ENCODE results near the gene CCNY. TPM values are rescaled to one million over a fixed set of nuclear protein-coding genes. Genes with fewer than 3 reads are reported as not detected.

CCNY gene
- polyA plus RNA-seq, 1 experiment = 39.0 TPM

DNA sequence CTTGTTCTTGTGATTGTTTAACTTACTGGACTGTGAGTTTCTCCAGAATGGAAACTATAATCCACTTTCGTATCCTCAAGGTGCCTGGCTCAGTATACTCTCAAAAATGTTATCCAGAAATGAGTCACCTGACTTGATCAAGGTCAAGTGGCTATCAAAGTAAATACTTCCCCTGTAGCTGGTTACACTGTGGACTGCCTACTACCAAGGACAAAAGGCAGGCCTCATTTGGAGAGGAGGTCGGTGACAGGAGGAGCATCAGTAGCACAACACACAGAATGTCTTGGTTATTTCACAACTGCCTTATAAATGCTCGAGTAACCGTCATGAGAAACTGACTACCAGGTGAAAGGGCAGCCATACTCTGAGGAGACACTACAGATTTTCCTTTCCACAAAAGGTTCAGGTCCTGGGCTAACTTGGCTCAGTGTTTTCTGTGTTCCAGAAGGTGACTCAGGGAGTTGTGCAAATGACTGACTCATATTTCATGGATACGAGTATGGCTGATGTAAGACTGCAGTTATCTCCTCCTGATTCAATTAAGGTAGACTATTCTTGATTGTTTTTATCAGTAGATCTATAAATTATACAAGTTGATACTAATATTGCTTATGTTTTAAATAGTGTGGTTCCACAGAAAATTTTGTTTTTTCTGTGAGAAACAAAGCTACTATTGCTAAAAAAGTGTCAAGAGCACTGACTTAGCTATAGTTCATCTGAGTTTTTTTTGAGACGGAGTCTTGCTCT lies 4.2 kb upstream of the CCNY start:
- Histone ChIP-seq H3K4me3 (ENCODE audit: low read depth, low read length) (no peak overlapping the region), H3K27me3 (ENCODE audit: control insufficient read depth, insufficient read depth, low read length) (no peaks in the 10 kb centered on the region), H3K36me3 (ENCODE audit: control insufficient read depth, insufficient read depth, low read length) (no peaks in the 10 kb centered on the region)
- POLR2A ChIA-PET = no interaction called here
- TF ChIP-seq CTCF (IDR thresholded peaks at IDR 0.05; ENCODE audit: insufficient read depth, low read depth, low read length) = no peak
- CTCF ChIA-PET = no interaction called here
- DNase-seq (ENCODE audit: low read depth) = peak; percentile 56

GRCh38 chr10:35334297-35334696 lies 2.0 kb upstream of the CCNY start:
- no peaks in the 10 kb centered on the region for H3K36me3 ChIP-seq (ENCODE audit: control insufficient read depth, insufficient read depth, low read length)
- TF ChIP-seq CTCF (IDR thresholded peaks at IDR 0.05; ENCODE audit: insufficient read depth, low read depth, low read length) = no peak
- ChIA-PET POLR2A (no interaction called here), CTCF (no interaction called here)
- no peak overlapping the region for H3K4me3 ChIP-seq (ENCODE audit: low read depth, low read length)
- no peaks in the 10 kb centered on the region for H3K27me3 ChIP-seq (ENCODE audit: control insufficient read depth, insufficient read depth, low read length)
- DNase-seq (ENCODE audit: low read depth) = no peak

- Histone ChIP-seq H3K36me3 (ENCODE audit: control insufficient read depth, insufficient read depth, low read length) (no peaks in the 10 kb centered on the region), H3K27me3 (ENCODE audit: control insufficient read depth, insufficient read depth, low read length) (no peaks in the 10 kb centered on the region), H3K4me3 (ENCODE audit: low read depth, low read length) (peak overlapping the region; percentile 85)
- DNase-seq (ENCODE audit: low read depth) = no peak
- ChIA-PET POLR2A (interaction anchor here (0.6 to 0.7 kb wide), 2 partner anchors 11 to 14 kb away, joined by 3 to 5 read pairs; no protein-coding TSS in a partner anchor), CTCF (no interaction called here)
- TF ChIP-seq CTCF (IDR thresholded peaks at IDR 0.05; ENCODE audit: insufficient read depth, low read depth, low read length) = no peak
Measured at GRCh38 chr10:35335133-35336083, 901 bp upstream of the CCNY start.

DNA sequence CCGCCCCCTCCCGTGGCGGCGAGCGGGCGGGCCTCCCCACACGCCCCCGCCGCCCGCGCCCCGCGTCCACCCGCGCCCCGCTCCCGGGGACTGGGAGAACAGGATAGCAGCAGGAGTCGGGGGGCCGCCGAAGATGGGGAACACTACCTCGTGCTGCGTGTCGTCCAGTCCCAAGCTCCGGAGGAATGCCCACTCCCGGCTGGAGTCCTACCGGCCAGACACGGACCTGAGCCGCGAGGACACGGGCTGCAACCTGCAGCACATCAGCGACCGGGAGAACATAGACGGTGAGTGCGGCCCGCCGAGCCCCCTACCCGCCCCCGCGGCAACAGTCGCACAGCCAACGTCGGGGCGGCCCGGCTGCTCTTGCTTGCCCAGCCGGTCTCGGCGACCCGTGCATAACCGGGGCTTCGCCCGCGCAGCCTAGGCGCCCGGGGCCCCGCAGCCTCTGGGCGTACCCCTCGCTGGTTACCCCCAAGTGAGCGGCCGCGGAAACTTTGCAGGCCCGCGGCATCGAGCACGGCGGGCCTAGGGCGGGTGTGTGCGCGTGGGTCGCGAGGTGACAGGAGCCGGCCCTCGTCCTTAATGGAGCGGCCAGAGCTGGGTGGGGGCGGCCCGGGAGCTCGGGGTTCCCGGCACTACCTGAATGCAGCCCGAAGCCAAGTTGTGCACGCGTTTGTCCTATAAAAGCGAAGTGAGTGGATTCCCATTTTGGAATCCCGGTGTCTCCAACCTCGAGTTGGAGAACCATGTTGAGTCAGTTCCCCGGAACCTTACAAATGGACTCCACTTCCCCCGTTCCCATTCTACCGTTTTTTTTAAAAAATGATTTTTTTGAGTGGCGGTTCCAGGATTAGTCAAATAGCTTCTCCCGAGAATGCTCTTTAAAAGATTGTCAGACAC lies 863 bp downstream of the CCNY start:
- POLR2A ChIA-PET = no interaction called here
- CTCF ChIA-PET = no interaction called here
- no peak for TF ChIP-seq CTCF (IDR thresholded peaks at IDR 0.05; ENCODE audit: insufficient read depth, low read depth, low read length)
- Histone ChIP-seq H3K27me3 (ENCODE audit: control insufficient read depth, insufficient read depth, low read length) (no peaks in the 10 kb centered on the region), H3K4me3 (ENCODE audit: low read depth, low read length) (peak overlapping the region; percentile 85), H3K36me3 (ENCODE audit: control insufficient read depth, insufficient read depth, low read length) (no peaks in the 10 kb centered on the region)
- DNase-seq (ENCODE audit: low read depth) = no peak

All from BJ (cell line).